K562 (cell line): ENCODE results near the gene ZKSCAN4. TPM values are rescaled to one million over a fixed set of nuclear protein-coding genes. Genes with fewer than 3 reads are reported as not detected.
A peak's percentile ranks its signal among the peaks of the same experiment; 100 is the strongest.

ENCODE experiments used
- ATF7 ChIP-seq: fragments of 450-650 bp; IDR thresholded peaks from 2 replicates; pipeline ENCODE4 v1.7.1; 2014; ENCODE audit warnings: mild to moderate bottlenecking, moderate library complexity
- CC2D1A ChIP-seq: fragments of 450-650 bp; IDR thresholded peaks from 2 replicates; pipeline ENCODE4 v1.6.1; 2017; ENCODE audit warnings: mild to moderate bottlenecking
- FOXP1 ChIP-seq: sonication (generic); formaldehyde crosslinking; IDR thresholded peaks from 2 replicates; pipeline ENCODE4 v1.8.0; 2022; ENCODE audit warnings: mild to moderate bottlenecking, missing genetic modification reagents
- IRF2 ChIP-seq: sonication (generic); formaldehyde crosslinking; IDR thresholded peaks from 2 replicates; pipeline ENCODE4 v1.8.1; 2022; ENCODE audit warnings: mild to moderate bottlenecking, missing genetic modification reagents
- KAT7 ChIP-seq: sonication (generic); formaldehyde crosslinking; IDR thresholded peaks from 2 replicates; pipeline ENCODE4 v1.8.0; 2022; ENCODE audit warnings: missing genetic modification reagents, mild to moderate bottlenecking, borderline replicate concordance
- KDM2B ChIP-seq: fragments of 250-450 bp; sonication (Bioruptor Pico); IDR thresholded peaks from 2 replicates; pipeline ENCODE4 v1.8.0; 2021; ENCODE audit warnings: mild to moderate bottlenecking, moderate library complexity
- STAT5B ChIP-seq: fragments of 250-450 bp; sonication (Bioruptor Pico); IDR thresholded peaks from 2 replicates; pipeline ENCODE4 v1.8.0; 2021; ENCODE audit warnings: mild to moderate bottlenecking, inconsistent platforms
- XRCC3 ChIP-seq: fragments of 450-650 bp; IDR thresholded peaks from 2 replicates; pipeline ENCODE4 v1.6.1; 2017; ENCODE audit warnings: mild to moderate bottlenecking, moderate library complexity
- ZFX ChIP-seq: sonication (generic); formaldehyde crosslinking; IDR thresholded peaks from 2 replicates; pipeline ENCODE4 v1.8.0; 2022; ENCODE audit warnings: mild to moderate bottlenecking, missing genetic modification reagents, moderate library complexity
- polyA plus RNA-seq, 8 experiments: library from polyadenylated mRNA; depleted of rRNA in 4 of 8; stranded (reverse) in 5 of 8; unstranded in 3 of 8; fragments of >200 nt; fragmentation: Nextera tagmentation in 2 of 8; fragmentation: Illumina TruSeq in 1 of 8; extraction: Ambion mirVana in 2 of 8; extraction: Trizol in 1 of 8; gene quantifications; 2 replicates each; pipeline versions ENCODE4 v1.2.1 to v1.2.3, GENCODE V29; 2011 to 2014; ENCODE audit warnings: inconsistent platforms in 1 of 8, missing spikeins in 1 of 8
- total RNA-seq, 7 experiments: library from RNA; depleted of rRNA in 6 of 7; stranded (reverse); fragments of >200 nt in 6 of 7; fragmentation: Illumina TruSeq in 2 of 7; extraction: Trizol in 2 of 7; gene quantifications; 2 replicates each; pipeline versions ENCODE4 v1.2.1 to v1.2.3, GENCODE V29; 2011 to 2021; ENCODE audit warnings: low replicate concordance in 1 of 7
- TF ChIP-seq, protein P1 (sequence below): sonication (generic); formaldehyde crosslinking; IDR thresholded peaks from 2 replicates; pipeline ENCODE4 v1.8.0; 2022; ENCODE audit warnings: mild to moderate bottlenecking, missing genetic modification reagents
- TF ChIP-seq, protein P2 (sequence below): fragments of 250-450 bp; sonication (Bioruptor Pico); IDR thresholded peaks from 2 replicates; pipeline ENCODE4 v1.5.0; 2021; ENCODE audit warnings: mild to moderate bottlenecking, borderline replicate concordance
- TF ChIP-seq, protein P3 (sequence below): sonication (generic); formaldehyde crosslinking; IDR thresholded peaks from 2 replicates; pipeline ENCODE4 v1.8.1; 2023; ENCODE audit warnings: missing genetic modification reagents, mild to moderate bottlenecking, borderline replicate concordance
- TF ChIP-seq, protein P4 (sequence below): fragments of 250-450 bp; sonication (Bioruptor Pico); IDR thresholded peaks from 2 replicates; pipeline ENCODE4 v1.8.0; 2022; ENCODE audit warnings: moderate library complexity, mild to moderate bottlenecking, inconsistent platforms

The ZKSCAN4 gene
- total and polyA plus RNA-seq, 9 of the 15 experiments (the other 6 are each of a cell fraction or from before 2014, with no cell fraction given) = 1.2 to 5.3 (median 4.7) TPM

DNA sequence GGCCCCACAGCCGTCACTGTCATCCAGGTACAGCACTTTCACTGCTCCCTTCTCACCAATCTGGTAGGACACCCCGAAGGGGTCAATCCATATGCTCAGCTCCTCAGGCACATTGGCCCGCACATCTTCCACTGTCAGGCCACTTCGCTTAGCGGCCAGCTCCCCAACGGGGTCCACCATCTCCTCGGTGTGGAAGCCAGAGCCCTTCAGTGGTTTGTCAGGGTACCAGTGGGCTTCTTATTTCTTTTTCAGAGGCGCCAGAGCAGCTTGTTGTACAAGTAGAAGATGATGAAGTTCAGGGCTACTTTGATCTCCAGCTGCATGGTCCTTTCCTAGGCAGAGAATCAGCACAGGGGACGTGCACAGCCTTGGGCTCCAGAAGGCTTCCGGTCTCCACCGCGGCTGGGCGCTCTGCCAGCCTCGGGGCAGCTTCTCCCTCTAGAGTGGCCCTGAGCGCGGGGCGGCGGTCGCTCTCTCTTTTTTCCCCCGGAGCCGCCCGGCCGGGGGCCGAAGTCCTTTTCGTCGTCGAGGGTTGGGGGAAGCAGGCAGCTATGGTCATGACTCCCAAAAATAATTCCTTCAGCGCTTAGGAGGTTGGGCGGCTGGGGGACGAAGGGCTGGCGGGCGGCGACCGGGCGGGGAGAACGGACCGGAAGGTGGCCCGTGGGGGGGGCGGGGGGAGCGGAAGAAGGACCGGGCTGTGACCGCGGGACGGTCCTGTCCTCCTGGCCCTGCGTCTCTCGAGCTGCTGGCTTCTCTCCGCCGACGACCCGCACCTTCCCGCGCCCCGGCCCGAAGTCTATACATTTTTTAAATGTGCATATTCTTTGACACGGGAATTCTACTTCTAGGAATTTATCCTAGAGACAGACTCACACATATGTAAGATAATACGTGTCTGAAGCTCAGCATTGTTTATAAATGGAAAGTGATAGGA is 33.5 kb downstream of the ZKSCAN4 start (continued):
- TF ChIP-seq, protein P1, sequence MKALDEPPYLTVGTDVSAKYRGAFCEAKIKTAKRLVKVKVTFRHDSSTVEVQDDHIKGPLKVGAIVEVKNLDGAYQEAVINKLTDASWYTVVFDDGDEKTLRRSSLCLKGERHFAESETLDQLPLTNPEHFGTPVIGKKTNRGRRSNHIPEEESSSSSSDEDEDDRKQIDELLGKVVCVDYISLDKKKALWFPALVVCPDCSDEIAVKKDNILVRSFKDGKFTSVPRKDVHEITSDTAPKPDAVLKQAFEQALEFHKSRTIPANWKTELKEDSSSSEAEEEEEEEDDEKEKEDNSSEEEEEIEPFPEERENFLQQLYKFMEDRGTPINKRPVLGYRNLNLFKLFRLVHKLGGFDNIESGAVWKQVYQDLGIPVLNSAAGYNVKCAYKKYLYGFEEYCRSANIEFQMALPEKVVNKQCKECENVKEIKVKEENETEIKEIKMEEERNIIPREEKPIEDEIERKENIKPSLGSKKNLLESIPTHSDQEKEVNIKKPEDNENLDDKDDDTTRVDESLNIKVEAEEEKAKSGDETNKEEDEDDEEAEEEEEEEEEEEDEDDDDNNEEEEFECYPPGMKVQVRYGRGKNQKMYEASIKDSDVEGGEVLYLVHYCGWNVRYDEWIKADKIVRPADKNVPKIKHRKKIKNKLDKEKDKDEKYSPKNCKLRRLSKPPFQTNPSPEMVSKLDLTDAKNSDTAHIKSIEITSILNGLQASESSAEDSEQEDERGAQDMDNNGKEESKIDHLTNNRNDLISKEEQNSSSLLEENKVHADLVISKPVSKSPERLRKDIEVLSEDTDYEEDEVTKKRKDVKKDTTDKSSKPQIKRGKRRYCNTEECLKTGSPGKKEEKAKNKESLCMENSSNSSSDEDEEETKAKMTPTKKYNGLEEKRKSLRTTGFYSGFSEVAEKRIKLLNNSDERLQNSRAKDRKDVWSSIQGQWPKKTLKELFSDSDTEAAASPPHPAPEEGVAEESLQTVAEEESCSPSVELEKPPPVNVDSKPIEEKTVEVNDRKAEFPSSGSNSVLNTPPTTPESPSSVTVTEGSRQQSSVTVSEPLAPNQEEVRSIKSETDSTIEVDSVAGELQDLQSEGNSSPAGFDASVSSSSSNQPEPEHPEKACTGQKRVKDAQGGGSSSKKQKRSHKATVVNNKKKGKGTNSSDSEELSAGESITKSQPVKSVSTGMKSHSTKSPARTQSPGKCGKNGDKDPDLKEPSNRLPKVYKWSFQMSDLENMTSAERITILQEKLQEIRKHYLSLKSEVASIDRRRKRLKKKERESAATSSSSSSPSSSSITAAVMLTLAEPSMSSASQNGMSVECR = peak; percentile 68; the same call in 1 of the 2 replicates
- TF ChIP-seq, protein P2, sequence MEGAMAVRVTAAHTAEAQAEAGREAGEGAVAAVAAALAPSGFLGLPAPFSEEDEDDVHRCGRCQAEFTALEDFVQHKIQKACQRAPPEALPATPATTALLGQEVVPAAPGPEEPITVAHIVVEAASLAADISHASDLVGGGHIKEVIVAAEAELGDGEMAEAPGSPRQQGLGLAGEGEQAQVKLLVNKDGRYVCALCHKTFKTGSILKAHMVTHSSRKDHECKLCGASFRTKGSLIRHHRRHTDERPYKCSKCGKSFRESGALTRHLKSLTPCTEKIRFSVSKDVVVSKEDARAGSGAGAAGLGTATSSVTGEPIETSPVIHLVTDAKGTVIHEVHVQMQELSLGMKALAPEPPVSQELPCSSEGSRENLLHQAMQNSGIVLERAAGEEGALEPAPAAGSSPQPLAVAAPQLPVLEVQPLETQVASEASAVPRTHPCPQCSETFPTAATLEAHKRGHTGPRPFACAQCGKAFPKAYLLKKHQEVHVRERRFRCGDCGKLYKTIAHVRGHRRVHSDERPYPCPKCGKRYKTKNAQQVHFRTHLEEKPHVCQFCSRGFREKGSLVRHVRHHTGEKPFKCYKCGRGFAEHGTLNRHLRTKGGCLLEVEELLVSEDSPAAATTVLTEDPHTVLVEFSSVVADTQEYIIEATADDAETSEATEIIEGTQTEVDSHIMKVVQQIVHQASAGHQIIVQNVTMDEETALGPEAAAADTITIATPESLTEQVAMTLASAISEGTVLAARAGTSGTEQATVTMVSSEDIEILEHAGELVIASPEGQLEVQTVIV (CRISPR knock-in tag) = no peak
- no peak for TF ChIP-seq KDM2B (CRISPR knock-in tag)
- TF ChIP-seq FOXP1 (CRISPR knock-in tag) = 0 out of 2 replicates have a peak, but pooled peaks have one; percentile 58
- no peak for TF ChIP-seq IRF2 (CRISPR knock-in tag)
- TF ChIP-seq, protein P3, sequence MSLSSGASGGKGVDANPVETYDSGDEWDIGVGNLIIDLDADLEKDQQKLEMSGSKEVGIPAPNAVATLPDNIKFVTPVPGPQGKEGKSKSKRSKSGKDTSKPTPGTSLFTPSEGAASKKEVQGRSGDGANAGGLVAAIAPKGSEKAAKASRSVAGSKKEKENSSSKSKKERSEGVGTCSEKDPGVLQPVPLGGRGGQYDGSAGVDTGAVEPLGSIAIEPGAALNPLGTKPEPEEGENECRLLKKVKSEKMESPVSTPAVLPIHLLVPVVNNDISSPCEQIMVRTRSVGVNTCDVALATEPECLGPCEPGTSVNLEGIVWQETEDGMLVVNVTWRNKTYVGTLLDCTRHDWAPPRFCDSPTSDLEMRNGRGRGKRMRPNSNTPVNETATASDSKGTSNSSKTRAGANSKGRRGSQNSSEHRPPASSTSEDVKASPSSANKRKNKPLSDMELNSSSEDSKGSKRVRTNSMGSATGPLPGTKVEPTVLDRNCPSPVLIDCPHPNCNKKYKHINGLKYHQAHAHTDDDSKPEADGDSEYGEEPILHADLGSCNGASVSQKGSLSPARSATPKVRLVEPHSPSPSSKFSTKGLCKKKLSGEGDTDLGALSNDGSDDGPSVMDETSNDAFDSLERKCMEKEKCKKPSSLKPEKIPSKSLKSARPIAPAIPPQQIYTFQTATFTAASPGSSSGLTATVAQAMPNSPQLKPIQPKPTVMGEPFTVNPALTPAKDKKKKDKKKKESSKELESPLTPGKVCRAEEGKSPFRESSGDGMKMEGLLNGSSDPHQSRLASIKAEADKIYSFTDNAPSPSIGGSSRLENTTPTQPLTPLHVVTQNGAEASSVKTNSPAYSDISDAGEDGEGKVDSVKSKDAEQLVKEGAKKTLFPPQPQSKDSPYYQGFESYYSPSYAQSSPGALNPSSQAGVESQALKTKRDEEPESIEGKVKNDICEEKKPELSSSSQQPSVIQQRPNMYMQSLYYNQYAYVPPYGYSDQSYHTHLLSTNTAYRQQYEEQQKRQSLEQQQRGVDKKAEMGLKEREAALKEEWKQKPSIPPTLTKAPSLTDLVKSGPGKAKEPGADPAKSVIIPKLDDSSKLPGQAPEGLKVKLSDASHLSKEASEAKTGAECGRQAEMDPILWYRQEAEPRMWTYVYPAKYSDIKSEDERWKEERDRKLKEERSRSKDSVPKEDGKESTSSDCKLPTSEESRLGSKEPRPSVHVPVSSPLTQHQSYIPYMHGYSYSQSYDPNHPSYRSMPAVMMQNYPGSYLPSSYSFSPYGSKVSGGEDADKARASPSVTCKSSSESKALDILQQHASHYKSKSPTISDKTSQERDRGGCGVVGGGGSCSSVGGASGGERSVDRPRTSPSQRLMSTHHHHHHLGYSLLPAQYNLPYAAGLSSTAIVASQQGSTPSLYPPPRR (CRISPR knock-in tag) = no peak
- TF ChIP-seq KAT7 (CRISPR knock-in tag) = 0 out of 2 replicates have a peak, but pooled peaks have one; percentile 57
- peak; percentile 67 for TF ChIP-seq ZFX (CRISPR knock-in tag)
- TF ChIP-seq STAT5B (CRISPR knock-in tag) = no peak
- no peak for TF ChIP-seq CC2D1A
- no peak for TF ChIP-seq XRCC3
- TF ChIP-seq ATF7 = no peak
- TF ChIP-seq, protein P4, sequence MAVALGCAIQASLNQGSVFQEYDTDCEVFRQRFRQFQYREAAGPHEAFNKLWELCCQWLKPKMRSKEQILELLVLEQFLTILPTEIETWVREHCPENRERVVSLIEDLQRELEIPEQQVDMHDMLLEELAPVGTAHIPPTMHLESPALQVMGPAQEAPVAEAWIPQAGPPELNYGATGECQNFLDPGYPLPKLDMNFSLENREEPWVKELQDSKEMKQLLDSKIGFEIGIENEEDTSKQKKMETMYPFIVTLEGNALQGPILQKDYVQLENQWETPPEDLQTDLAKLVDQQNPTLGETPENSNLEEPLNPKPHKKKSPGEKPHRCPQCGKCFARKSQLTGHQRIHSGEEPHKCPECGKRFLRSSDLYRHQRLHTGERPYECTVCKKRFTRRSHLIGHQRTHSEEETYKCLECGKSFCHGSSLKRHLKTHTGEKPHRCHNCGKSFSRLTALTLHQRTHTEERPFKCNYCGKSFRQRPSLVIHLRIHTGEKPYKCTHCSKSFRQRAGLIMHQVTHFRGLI = no peak
